IPS-20b (cell line): ENCODE measurements around the gene TNS1.
A peak's percentile ranks its signal among the peaks of the same experiment; 100 is the strongest.

ENCODE experiments used
- H3K27ac ChIP-seq: one replicate; pipeline ENCODE4 v1.5.1; 2013; ENCODE audit warnings: low read length
- H3K27me3 ChIP-seq: 2 replicates; pipeline ENCODE4 v1.6.1; 2013; ENCODE audit warnings: mild to moderate bottlenecking, low read length, inconsistent platforms; ENCODE audit not compliant: insufficient read depth
- H3K36me3 ChIP-seq: 2 replicates; pipeline ENCODE4 v1.6.1; 2013; ENCODE audit warnings: low read depth, mild to moderate bottlenecking, inconsistent platforms, low read length, moderate library complexity; ENCODE audit not compliant: insufficient read depth
- H3K4me1 ChIP-seq: 2 replicates; pipeline ENCODE4 v1.6.1; 2013; ENCODE audit warnings: mild to moderate bottlenecking, control low read depth, inconsistent platforms, low read length, moderate library complexity; ENCODE audit not compliant: insufficient read depth
- H3K4me3 ChIP-seq: 2 replicates; pipeline ENCODE4 v1.5.1; 2013; ENCODE audit warnings: mild to moderate bottlenecking, low read length, inconsistent platforms
- H3K9ac ChIP-seq: 2 replicates; pipeline ENCODE4 v1.6.1; 2013; ENCODE audit warnings: low read depth, mild to moderate bottlenecking, inconsistent platforms, low read length, moderate library complexity
- H3K9me3 ChIP-seq: 2 replicates; pipeline ENCODE4 v1.6.1; 2013; ENCODE audit warnings: mild to moderate bottlenecking, low read depth, low read length, inconsistent platforms; ENCODE audit not compliant: insufficient read depth

The TNS1 gene

GRCh38 chr2:217918308-217919024, 84.3 kb downstream of the TNS1 start:
- Histone ChIP-seq H3K27ac (no peak overlapping the region), H3K9ac (0 out of 2 replicates have a peak overlapping the region, but pooled peaks have one; percentile 40), H3K36me3 (no peaks in the 10 kb centered on the region), H3K9me3 (no peaks in the 10 kb centered on the region), H3K4me1 (peaks cover 37% of the 10 kb centered on the region), H3K27me3 (peaks cover 6% of the 10 kb centered on the region; the same call in 1 of the 2 replicates), H3K4me3 (no peak overlapping the region)

GRCh38 chr2:217916504-217917254, 86.1 kb downstream of the TNS1 start:
- no peaks in the 10 kb centered on the region for H3K9me3 ChIP-seq
- H3K9ac ChIP-seq = no peak overlapping the region
- no peaks in the 10 kb centered on the region for H3K36me3 ChIP-seq
- no peak overlapping the region for H3K4me3 ChIP-seq
- H3K27ac ChIP-seq = no peak overlapping the region
- peaks cover 32% of the 10 kb centered on the region for H3K4me1 ChIP-seq
- peaks cover 21% of the 10 kb centered on the region; the same call in 1 of the 2 replicates for H3K27me3 ChIP-seq

- no peaks in the 10 kb centered on the region for H3K36me3 ChIP-seq
- H3K9me3 ChIP-seq = no peaks in the 10 kb centered on the region
- no peak overlapping the region for H3K9ac ChIP-seq
- no peak overlapping the region for H3K4me3 ChIP-seq
- H3K27ac ChIP-seq = no peak overlapping the region
- peaks cover 25% of the 10 kb centered on the region for H3K4me1 ChIP-seq
- H3K27me3 ChIP-seq = peaks cover 23% of the 10 kb centered on the region; the same call in 1 of the 2 replicates
Measured at GRCh38 chr2:217915706-217916105, 87.1 kb downstream of the TNS1 start.

GRCh38 chr2:217914878-217915277, 87.9 kb downstream of the TNS1 start:
- peaks cover 18% of the 10 kb centered on the region for H3K4me1 ChIP-seq
- no peak overlapping the region for H3K4me3 ChIP-seq
- no peak overlapping the region for H3K9ac ChIP-seq
- H3K27ac ChIP-seq = no peak overlapping the region
- H3K36me3 ChIP-seq = no peaks in the 10 kb centered on the region
- peaks cover 23% of the 10 kb centered on the region; the same call in 1 of the 2 replicates for H3K27me3 ChIP-seq
- H3K9me3 ChIP-seq = no peaks in the 10 kb centered on the region

- no peak overlapping the region for H3K27ac ChIP-seq
- peaks cover 22% of the 10 kb centered on the region; the same call in 1 of the 2 replicates for H3K27me3 ChIP-seq
- no peaks in the 10 kb centered on the region for H3K9me3 ChIP-seq
- peaks cover 13% of the 10 kb centered on the region for H3K4me1 ChIP-seq
- H3K9ac ChIP-seq = no peak overlapping the region
- H3K4me3 ChIP-seq = no peak overlapping the region
- no peaks in the 10 kb centered on the region for H3K36me3 ChIP-seq
Measured at GRCh38 chr2:217914078-217914477, 88.7 kb downstream of the TNS1 start.

- Histone ChIP-seq H3K27me3 (peaks cover 17% of the 10 kb centered on the region; the same call in 1 of the 2 replicates), H3K4me3 (no peak overlapping the region), H3K9ac (no peak overlapping the region), H3K36me3 (no peaks in the 10 kb centered on the region), H3K9me3 (no peaks in the 10 kb centered on the region), H3K4me1 (peaks cover 8% of the 10 kb centered on the region), H3K27ac (no peak overlapping the region)
Measured at GRCh38 chr2:217913436-217913835, 89.4 kb downstream of the TNS1 start.

- peak overlapping the region; percentile 48; the same call in 1 of the 2 replicates for H3K4me3 ChIP-seq
- H3K27ac ChIP-seq = no peak overlapping the region
- no peaks in the 10 kb centered on the region for H3K36me3 ChIP-seq
- no peaks in the 10 kb centered on the region for H3K9me3 ChIP-seq
- H3K4me1 ChIP-seq = peaks cover 3% of the 10 kb centered on the region
- peaks cover 17% of the 10 kb centered on the region; the same call in 1 of the 2 replicates for H3K27me3 ChIP-seq
- no peak overlapping the region; the same call in 1 of the 2 replicates for H3K9ac ChIP-seq
Measured at GRCh38 chr2:217912098-217913024, 90.4 kb downstream of the TNS1 start.

- no peaks in the 10 kb centered on the region for H3K36me3 ChIP-seq
- peak overlapping the region; percentile 48; the same call in 1 of the 2 replicates for H3K4me3 ChIP-seq
- H3K27me3 ChIP-seq = peaks cover 17% of the 10 kb centered on the region; the same call in 1 of the 2 replicates
- H3K4me1 ChIP-seq = peaks cover 3% of the 10 kb centered on the region
- H3K9me3 ChIP-seq = no peaks in the 10 kb centered on the region
- no peak overlapping the region for H3K27ac ChIP-seq
- no peak overlapping the region for H3K9ac ChIP-seq
Measured at GRCh38 chr2:217911283-217912097, 91.3 kb downstream of the TNS1 start.

- H3K9ac ChIP-seq = no peak overlapping the region
- no peak overlapping the region for H3K27ac ChIP-seq
- H3K9me3 ChIP-seq = no peaks in the 10 kb centered on the region
- no peak overlapping the region for H3K4me3 ChIP-seq
- no peaks in the 10 kb centered on the region for H3K36me3 ChIP-seq
- peaks cover 3% of the 10 kb centered on the region for H3K4me1 ChIP-seq
- H3K27me3 ChIP-seq = peaks cover 17% of the 10 kb centered on the region; the same call in 1 of the 2 replicates
Measured at GRCh38 chr2:217910875-217911212, 92.0 kb downstream of the TNS1 start.

- H3K36me3 ChIP-seq = no peaks in the 10 kb centered on the region
- H3K27me3 ChIP-seq = peaks cover 17% of the 10 kb centered on the region; the same call in 1 of the 2 replicates
- no peak overlapping the region for H3K27ac ChIP-seq
- H3K9ac ChIP-seq = no peak overlapping the region
- no peaks in the 10 kb centered on the region for H3K9me3 ChIP-seq
- no peak overlapping the region for H3K4me3 ChIP-seq
- H3K4me1 ChIP-seq = peaks cover 3% of the 10 kb centered on the region
Measured at GRCh38 chr2:217909156-217909820, 93.5 kb downstream of the TNS1 start.
